Retina (tissue), 1 donor: ENCODE data around the gene ARHGEF3.

Source experiments
- DNase-seq: peaks from one replicate; pipeline ENCODE4 v3.0.0-alpha.2; 2016

Gene ARHGEF3

GRCh38 chr3:56795097-56795828, 6.5 kb downstream of the ARHGEF3 start:
- no peak for DNase-seq

GRCh38 chr3:56792193-56792592, 9.6 kb downstream of the ARHGEF3 start:
- DNase-seq: no peak

GRCh38 chr3:56790016-56790821, 11.5 kb downstream of the ARHGEF3 start:
- no peak for DNase-seq

- DNase-seq: no peak
Measured at GRCh38 chr3:56789076-56789475, 12.7 kb downstream of the ARHGEF3 start.

GRCh38 chr3:56788521-56788920, 13.2 kb downstream of the ARHGEF3 start:
- no peak for DNase-seq

GRCh38 chr3:56787784-56788256, 13.9 kb downstream of the ARHGEF3 start:
- DNase-seq: no peak

- no peak for DNase-seq
Measured at GRCh38 chr3:56787258-56787775, 14.4 kb downstream of the ARHGEF3 start.

GRCh38 chr3:56785499-56785898, 16.2 kb downstream of the ARHGEF3 start:
- no peak for DNase-seq

GRCh38 chr3:56784448-56785001, 17.2 kb downstream of the ARHGEF3 start:
- DNase-seq: no peak

- DNase-seq: no peak
Measured at GRCh38 chr3:56783644-56784447, 17.9 kb downstream of the ARHGEF3 start.

- DNase-seq: no peak
Measured at GRCh38 chr3:56782906-56783305, 18.8 kb downstream of the ARHGEF3 start.

- no peak for DNase-seq
Measured at GRCh38 chr3:56782215-56782614, 19.5 kb downstream of the ARHGEF3 start.

GRCh38 chr3:56781762-56782161, 20.0 kb downstream of the ARHGEF3 start:
- DNase-seq: no peak

- no peak for DNase-seq
Measured at GRCh38 chr3:56780936-56781335, 20.8 kb downstream of the ARHGEF3 start.

GRCh38 chr3:56778893-56779292, 22.9 kb downstream of the ARHGEF3 start:
- no peak for DNase-seq

- peak; percentile 30 for DNase-seq
Measured at GRCh38 chr3:56776556-56776950, 25.2 kb downstream of the ARHGEF3 start.

- peak; percentile 64 for DNase-seq
Measured at GRCh38 chr3:56775838-56776555, 25.8 kb downstream of the ARHGEF3 start.

GRCh38 chr3:56775445-56775837, 26.3 kb downstream of the ARHGEF3 start:
- DNase-seq: no peak

GRCh38 chr3:56773986-56774385, 27.8 kb downstream of the ARHGEF3 start:
- DNase-seq: no peak

- DNase-seq: no peak
Measured at GRCh38 chr3:56772952-56773938, 28.5 kb downstream of the ARHGEF3 start.

- no peak for DNase-seq
Measured at GRCh38 chr3:56771376-56771775, 30.4 kb downstream of the ARHGEF3 start.
